Peyer's patch (tissue), 4 donors: Measurements from ENCODE around the gene SPRR3.

ENCODE experiments used
- CTCF ChIP-seq, 6 experiments: fragments of 450-650 bp in 4 of 6; fragments of 200-600 bp in 2 of 6; sonication (generic) in 1 of 6; IDR thresholded peaks; one replicate each; pipeline ENCODE4 v1.5.1; 2017 to 2019; ENCODE audit warnings: antibody characterized with exemption in 6 of 6, mild to moderate bottlenecking in 3 of 6, moderate library complexity in 1 of 6
- POLR2A ChIP-seq, 2 donors: fragments of 450-650 bp; IDR thresholded peaks; one replicate each; pipeline ENCODE4 v1.5.1; 2017; ENCODE audit warnings: antibody characterized with exemption in 2 of 2, mild to moderate bottlenecking in 2 of 2, moderate library complexity in 2 of 2

- TF ChIP-seq CTCF (IDR thresholded peaks at IDR 0.05) (no peak), POLR2A (IDR thresholded peaks at IDR 0.05) (no peak)
Observed at GRCh38 chr1:153032073-153032472, 30.5 kb downstream of the SPRR3 start.
